Measurements from ENCODE around the gene SMIM13.
A peak's percentile ranks its signal among the peaks of the same experiment; 100 is the strongest.
"Not testable (repeated sequence)": the region's sequence is repeated elsewhere in the genome, so short reads cannot be mapped to it uniquely, and the experiment has no call there.

Gene SMIM13

DNA sequence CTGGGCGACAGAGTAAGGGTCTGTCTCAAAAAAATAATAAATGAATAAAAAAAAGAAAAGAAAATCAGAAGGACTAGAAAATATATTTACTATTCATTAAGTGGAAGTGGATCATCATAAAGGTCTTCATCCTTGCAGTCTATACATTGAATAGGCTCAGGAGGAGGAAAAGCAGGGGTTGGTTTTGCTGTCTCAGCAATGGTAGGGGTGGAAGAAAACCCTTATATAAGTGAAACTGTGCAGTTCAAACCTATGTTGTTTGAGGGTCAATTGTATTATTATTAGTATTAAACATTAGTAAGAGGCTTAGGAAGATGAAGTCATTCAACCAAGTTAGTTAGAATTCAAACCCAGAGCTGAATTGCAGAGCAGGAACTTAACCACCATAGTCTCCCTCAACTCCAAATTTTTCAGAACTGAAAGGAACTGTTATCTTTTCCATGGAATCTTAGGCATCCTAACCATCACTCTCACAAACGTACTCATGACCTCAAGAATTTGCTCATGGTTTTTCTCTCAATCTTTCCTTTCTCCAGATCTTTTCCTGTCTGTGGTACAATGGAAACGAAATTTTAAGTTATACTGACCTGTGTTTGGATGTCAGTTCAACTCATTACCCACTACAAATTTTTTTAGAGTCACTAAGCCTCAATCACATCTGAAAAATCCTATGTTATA is 7.7 kb upstream of the SMIM13 start:
- DNase-seq, result no peak

GRCh38 chr6:11087141-11087812 is 6.4 kb upstream of the SMIM13 start:
- DNase-seq, result not testable (repeated sequence)

DNA sequence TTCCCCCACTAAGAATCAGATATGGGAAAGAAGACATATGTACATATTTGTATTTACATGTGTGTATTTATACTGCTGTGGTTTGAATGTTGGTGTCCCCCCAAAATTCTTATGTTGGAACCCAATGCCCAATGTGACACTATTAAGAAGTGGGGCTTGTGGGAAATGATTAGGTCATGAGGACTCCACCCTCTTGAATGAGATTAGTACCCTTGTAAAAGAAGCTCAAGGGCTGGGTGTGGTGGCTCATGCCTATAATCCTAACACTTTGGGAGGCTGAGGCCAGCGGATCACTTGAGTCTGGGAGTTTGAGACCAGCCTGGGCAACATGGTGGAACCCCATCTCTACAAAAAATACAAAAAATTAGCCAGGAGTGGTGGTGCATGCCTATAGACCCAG is 3.9 kb upstream of the SMIM13 start:
- no peak for DNase-seq

GRCh38 chr6:11091141-11091540 is 2.5 kb upstream of the SMIM13 start:
- not testable (repeated sequence) for DNase-seq

DNA sequence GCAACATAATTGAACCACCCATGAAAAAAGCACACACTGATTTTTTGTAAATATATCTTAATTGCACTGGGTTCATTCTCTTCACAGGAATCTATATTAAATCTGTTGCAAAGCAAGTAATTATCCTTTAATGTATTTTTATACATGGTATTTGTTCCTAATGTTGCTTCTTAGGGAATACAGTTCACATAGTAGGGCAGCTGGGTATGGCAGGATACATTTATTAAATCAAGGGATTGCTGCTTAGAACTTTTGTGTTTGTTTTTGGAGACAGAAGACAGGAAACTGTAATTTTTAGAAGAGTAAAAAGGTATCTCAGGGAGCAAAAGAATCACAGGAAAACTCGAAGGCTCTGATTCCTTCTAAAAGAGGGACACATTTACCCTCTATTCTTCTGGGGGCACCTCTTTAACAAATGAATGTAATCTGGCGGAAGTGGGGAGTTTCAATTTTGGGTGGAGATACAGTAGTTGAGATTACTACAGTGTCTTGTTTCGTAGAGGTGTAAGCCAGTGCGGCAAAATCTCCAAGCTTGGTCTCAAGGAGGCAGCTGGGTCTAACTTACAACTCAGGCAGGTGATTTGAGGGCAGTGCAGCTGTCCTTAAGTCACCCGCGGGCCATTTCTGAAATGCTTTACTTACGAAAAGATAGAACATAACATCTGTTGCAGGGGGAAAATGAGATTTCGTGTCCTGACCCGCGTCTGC is 812 bp upstream of the SMIM13 start:
- no peak for DNase-seq

DNA sequence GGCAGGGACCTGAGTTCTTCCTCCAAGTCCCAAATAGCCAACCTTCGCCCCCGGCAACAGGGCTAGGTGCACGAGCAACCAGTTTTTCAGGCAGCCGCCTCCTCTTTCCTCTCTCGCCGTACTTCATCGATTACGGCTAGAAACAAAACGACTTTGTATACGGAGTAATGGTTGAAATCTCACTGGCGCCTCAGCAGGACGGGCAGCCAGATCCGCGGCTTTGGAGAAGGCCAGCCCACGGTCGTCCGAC is 333 bp upstream of the SMIM13 start:
- no peak for DNase-seq

GRCh38 chr6:11094411-11094851 is 797 bp downstream of the SMIM13 start:
- DNase-seq, result peak in 1 of 2 experiments; percentile 9

DNA sequence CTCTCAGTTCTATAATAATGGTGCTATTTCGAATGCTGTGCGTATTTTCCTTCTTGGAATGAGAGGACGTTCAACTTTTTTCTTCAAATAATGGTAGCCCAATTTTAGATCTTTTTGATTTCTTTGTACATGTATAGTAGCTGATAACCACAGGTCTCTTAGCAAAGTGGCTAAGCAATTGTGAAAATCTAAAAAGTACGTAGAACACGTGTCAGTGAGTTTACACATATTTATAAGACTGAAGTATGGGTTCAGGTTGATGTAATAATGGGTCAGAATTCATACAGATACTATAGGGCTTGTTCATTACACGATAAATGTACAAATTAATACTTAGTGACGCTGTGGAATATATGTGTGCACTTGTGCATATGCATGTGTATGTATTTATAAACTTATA is 1.3 kb downstream of the SMIM13 start:
- DNase-seq, result no peak

DNA sequence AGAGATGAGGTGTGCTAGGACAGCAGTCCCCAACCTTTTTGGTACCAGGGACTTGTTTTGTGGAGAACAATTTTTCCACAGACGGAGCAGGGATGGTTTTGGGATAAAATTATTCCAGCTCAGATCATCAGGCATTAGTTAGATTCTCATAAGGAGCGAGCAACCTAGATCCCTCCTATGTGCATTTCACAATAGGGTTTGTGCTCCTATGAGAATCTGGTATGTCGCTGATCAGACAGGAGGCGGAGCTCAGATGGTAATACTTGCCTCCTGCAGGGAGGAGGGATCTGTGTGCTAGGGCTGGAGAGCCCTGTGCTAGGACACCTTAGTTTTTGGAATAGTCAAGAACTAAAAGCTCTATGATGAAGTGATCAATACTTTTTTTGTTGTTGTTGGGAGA is 2.5 kb downstream of the SMIM13 start:
- no peak for DNase-seq

DNA sequence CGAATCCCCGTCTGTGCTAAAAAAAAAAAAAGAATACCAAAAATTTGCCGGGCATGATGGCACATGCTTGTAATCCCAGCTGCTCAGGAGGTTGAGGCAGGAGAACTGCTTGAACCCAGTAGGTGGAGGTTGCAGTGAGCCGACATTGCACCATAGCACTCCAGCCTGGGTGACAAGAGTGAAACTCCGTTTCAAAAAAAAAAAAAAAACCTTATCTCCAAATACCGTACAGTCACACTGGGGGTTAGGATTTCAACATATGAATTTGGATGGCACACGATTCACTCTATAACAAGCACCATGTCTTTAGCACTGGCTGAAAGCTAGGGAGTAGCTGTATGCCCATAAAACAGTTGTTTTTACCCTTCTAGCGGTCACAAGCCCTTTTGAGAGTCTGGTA is 3.8 kb downstream of the SMIM13 start:
- DNase-seq, result no peak

- DNase-seq, result no peak
These were observed 4.4 kb downstream of the SMIM13 start for GRCh38 chr6:11098004-11098403.

GRCh38 chr6:11101417-11101816 is 7.8 kb downstream of the SMIM13 start:
- no peak for DNase-seq

- DNase-seq, result no peak
These were observed 9.4 kb downstream of the SMIM13 start for GRCh38 chr6:11103065-11103464.

GRCh38 chr6:11108726-11109125 is 15.1 kb downstream of the SMIM13 start:
- no peak for DNase-seq

DNA sequence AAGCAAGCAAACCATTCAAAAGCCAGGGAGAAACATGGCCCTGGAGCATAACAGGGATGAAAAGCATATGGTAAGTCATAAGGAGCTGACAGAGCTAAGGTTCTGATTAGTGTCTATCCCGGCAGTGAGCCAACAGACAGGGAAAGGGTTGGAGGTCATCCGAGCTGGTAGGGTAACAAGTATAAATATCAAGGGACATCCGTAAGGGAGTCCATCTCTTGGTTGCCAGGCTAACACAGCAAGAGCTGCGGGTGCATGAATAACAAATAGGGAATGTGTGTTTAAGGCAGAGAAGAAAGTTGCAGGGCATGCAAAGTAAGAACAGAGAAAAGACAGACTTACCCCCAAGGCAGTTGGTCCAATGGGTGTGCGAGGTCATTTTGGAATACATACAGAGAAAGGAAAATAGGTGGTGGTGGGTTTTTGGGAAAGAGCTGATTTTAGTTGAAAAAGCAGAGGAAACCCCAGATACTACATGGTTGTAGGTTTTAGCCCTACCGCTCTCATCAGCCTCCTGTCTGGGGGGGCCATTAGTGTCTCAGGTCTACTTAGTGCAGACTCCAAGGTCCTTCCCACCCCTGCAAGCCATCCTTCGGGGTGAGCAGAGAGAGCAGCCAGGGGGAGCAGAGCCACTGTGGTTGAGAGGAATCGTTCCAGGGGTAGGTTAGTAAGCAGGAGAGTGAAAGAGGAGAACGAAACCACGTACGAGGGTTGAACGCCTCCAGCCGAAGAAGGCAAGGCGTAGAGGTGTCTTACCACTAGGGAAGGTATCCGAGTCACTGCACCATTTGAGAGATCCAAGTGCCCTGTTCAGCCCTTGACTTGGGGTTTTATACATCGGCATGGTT is 17.5 kb downstream of the SMIM13 start, which contains the start of gene ERVFRD-1:
TSS of gene ERVFRD-1 (minus strand) at position 805 of the 848 bp plus-strand sequence. CDS start 6,415 bp downstream, outside the sequence.
- DNase-seq, result no peak

- no peak for DNase-seq
These were observed 18.3 kb downstream of the SMIM13 start for GRCh38 chr6:11111769-11112437.

DNA sequence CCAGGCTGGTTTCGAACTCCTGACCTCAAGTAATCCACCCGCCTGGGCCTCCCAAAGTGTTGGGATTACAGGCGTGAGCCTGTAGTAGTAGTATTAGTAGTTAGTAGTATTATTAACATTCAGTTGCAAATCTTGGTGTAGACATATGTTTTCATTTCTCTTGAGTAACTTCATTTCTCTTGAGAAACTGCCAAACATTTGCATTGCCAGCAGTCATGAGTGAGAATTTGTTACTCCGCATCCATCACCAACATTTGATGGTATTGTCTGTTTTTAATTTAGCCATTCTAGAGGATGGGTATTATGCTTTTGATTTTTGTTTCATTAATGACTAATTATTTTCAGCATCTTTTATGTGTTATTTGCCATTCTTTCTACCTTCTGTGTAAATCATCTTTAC is 19.4 kb downstream of the SMIM13 start:
- DNase-seq, result no peak

- not testable (repeated sequence) for DNase-seq
These were observed 22.3 kb downstream of the SMIM13 start for GRCh38 chr6:11115808-11116536.

GRCh38 chr6:11120271-11121005 is 26.8 kb downstream of the SMIM13 start:
- DNase-seq, result no peak

DNA sequence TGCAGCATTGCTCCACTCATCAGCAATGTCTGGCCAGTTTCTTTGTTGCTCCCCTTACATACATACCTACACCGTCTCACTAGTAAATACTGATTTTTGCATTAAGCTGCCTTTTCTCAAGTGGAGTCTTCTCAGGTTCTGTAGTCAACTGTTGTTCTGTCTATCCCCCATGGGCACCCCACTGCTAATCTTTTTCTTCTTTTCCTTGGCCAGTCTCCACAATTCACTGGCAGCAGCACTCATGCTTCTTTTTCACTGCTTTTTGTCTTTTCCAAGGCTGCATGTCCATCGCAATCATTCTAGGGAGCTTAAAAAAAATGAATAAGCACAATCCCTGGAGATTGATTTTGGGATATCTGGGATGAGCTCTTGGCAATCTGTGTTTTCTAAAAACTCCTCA is 28.2 kb downstream of the SMIM13 start:
- no peak for DNase-seq

- DNase-seq, result no peak
These were observed 28.7 kb downstream of the SMIM13 start for GRCh38 chr6:11122380-11122779.

Measured in cerebellar nuclear complex (tissue), 1 donor.